Vagina (tissue), 2 donors: ENCODE measurements around the gene PHKG1. TPM values are rescaled to one million over a fixed set of nuclear protein-coding genes. Genes with fewer than 3 reads are reported as not detected.
"Not testable (repeated sequence)": the region's sequence is repeated elsewhere in the genome, so short reads cannot be mapped to it uniquely, and the experiment has no call there.

Source experiments
- DNase-seq, 2 donors: peaks; one replicate each; pipeline ENCODE4 v3.0.0-alpha.2; 2017; ENCODE audit errors: extremely low spot score in 2 of 2
- H3K27ac ChIP-seq: fragments of 200-600 bp; sonication (generic); one replicate; pipeline ENCODE4 v1.5.1; 2019
- H3K27me3 ChIP-seq: fragments of 200-600 bp; sonication (generic); one replicate; pipeline ENCODE4 v1.5.1; 2019
- H3K36me3 ChIP-seq, 2 donors: fragments of 200-600 bp; sonication (generic); one replicate each; pipeline ENCODE4 v1.5.1; 2017 to 2019
- H3K4me1 ChIP-seq: fragments of 200-600 bp; sonication (generic); one replicate; pipeline ENCODE4 v1.5.1; 2019
- H3K4me3 ChIP-seq, 2 donors: fragments of 200-600 bp; sonication (generic); 1 replicate in 1 of 2; 2 replicates in 1 of 2; pipeline ENCODE4 v1.5.1; 2016 to 2019
- H3K9me3 ChIP-seq: fragments of 200-600 bp; sonication (generic); one replicate; pipeline ENCODE4 v1.5.1; 2019
- CTCF ChIP-seq, 3 experiments: fragments of 450-650 bp in 2 of 3; fragments of 200-600 bp in 1 of 3; sonication (generic) in 1 of 3; IDR thresholded peaks; one replicate each; pipeline ENCODE4 v1.5.1; 2017 to 2019; ENCODE audit warnings: antibody characterized with exemption in 3 of 3, mild to moderate bottlenecking in 2 of 3, moderate library complexity in 2 of 3
- POLR2A ChIP-seq, 2 donors: fragments of 450-650 bp; IDR thresholded peaks; one replicate each; pipeline ENCODE4 v1.6.1; 2017; ENCODE audit warnings: antibody characterized with exemption in 2 of 2, mild to moderate bottlenecking in 2 of 2, moderate library complexity in 2 of 2
- POLR2AphosphoS5 ChIP-seq, 2 donors: sonication (generic); formaldehyde crosslinking; IDR thresholded peaks; one replicate each; pipeline ENCODE4 v1.9.0; 2017; ENCODE audit warnings: antibody characterized with exemption in 2 of 2, mild to moderate bottlenecking in 2 of 2, low read depth in 1 of 2; ENCODE audit not compliant: insufficient read depth in 1 of 2
- intact Hi-C: fragments of 100-400 bp; cut with DNase I; formaldehyde crosslinking; loops from one replicate; pipeline ENCODE4 v1.15.1; 2023
- total RNA-seq: library from RNA; depleted of rRNA; stranded (reverse); fragments of >200 nt; gene quantifications from one replicate; pipeline ENCODE4 v1.2.3, GENCODE V29; 2016

Gene PHKG1
- total RNA-seq: not detected

GRCh38 chr7:56092789-56093531 is at the start of gene PHKG1:
PHKG1 (minus strand) TSS chr7:56092952; CDS start chr7:56088941, 4,011 bp downstream.
- peaks cover 24% of the 10 kb centered on the region for H3K4me1 ChIP-seq
- H3K36me3 ChIP-seq: no peaks in the 10 kb centered on the region
- no peak for TF ChIP-seq CTCF (IDR thresholded peaks at IDR 0.05)
- no peak for TF ChIP-seq POLR2A (IDR thresholded peaks at IDR 0.05)
- peak; percentile 13 to 55 for TF ChIP-seq POLR2AphosphoS5 (IDR thresholded peaks at IDR 0.05; ENCODE audit: insufficient read depth in 1 of 2, low read depth in 1 of 2)
- no peaks in the 10 kb centered on the region for H3K9me3 ChIP-seq
- H3K4me3 ChIP-seq: peak within 1 kb of the TSS in 1 of 2 donors; percentile 27
- intact Hi-C loops: no loop called here
- peak within 1 kb of the TSS; percentile 42 for H3K27ac ChIP-seq
- DNase-seq: no peak
- H3K27me3 ChIP-seq: no peaks in the 10 kb centered on the region

- H3K27me3 ChIP-seq, H3K36me3 ChIP-seq, H3K4me1 ChIP-seq, intact Hi-C loops, H3K4me3 ChIP-seq, DNase-seq, H3K27ac ChIP-seq, H3K9me3 ChIP-seq: not testable (repeated sequence)
Observed at GRCh38 chr7:56131062-56131461, 38.3 kb upstream of the PHKG1 start.

GRCh38 chr7:56127241-56127975 is 34.7 kb upstream of the PHKG1 start:
- H3K27me3 ChIP-seq: no peaks in the 10 kb centered on the region
- intact Hi-C loops: no loop called here

GRCh38 chr7:56125831-56126230 is 33.1 kb upstream of the PHKG1 start:
- no peaks in the 10 kb centered on the region for H3K36me3 ChIP-seq
- TF ChIP-seq POLR2AphosphoS5 (IDR thresholded peaks at IDR 0.05; ENCODE audit: insufficient read depth in 1 of 2, low read depth in 1 of 2) (no peak), POLR2A (IDR thresholded peaks at IDR 0.05) (no peak), CTCF (IDR thresholded peaks at IDR 0.05) (no peak)
- no peaks in the 10 kb centered on the region for H3K27me3 ChIP-seq
- no peak overlapping the region for H3K4me3 ChIP-seq
- DNase-seq: no peak
- no peaks in the 10 kb centered on the region for H3K9me3 ChIP-seq
- H3K4me1 ChIP-seq: no peaks in the 10 kb centered on the region
- no peak overlapping the region for H3K27ac ChIP-seq
- intact Hi-C loops: no loop called here

More at GRCh38 chr7:56127241-56127975, 34.7 kb upstream of the PHKG1 start:
- Histone ChIP-seq H3K4me3 (no peak overlapping the region), H3K4me1 (no peaks in the 10 kb centered on the region), H3K9me3 (no peaks in the 10 kb centered on the region), H3K27ac (no peak overlapping the region), H3K36me3 (no peaks in the 10 kb centered on the region)
- TF ChIP-seq CTCF (IDR thresholded peaks at IDR 0.05): no peak
- no peak for TF ChIP-seq POLR2A (IDR thresholded peaks at IDR 0.05)
- no peak for DNase-seq

GRCh38 chr7:56124981-56125380 is 32.2 kb upstream of the PHKG1 start:
- Histone ChIP-seq H3K4me3 (no peak overlapping the region), H3K9me3 (no peaks in the 10 kb centered on the region), H3K4me1 (no peaks in the 10 kb centered on the region), H3K36me3 (no peaks in the 10 kb centered on the region), H3K27me3 (no peaks in the 10 kb centered on the region), H3K27ac (no peak overlapping the region)
- DNase-seq: no peak
- intact Hi-C loops: no loop called here
- TF ChIP-seq POLR2A (IDR thresholded peaks at IDR 0.05): no peak
- TF ChIP-seq CTCF (IDR thresholded peaks at IDR 0.05): no peak
- no peak for TF ChIP-seq POLR2AphosphoS5 (IDR thresholded peaks at IDR 0.05; ENCODE audit: insufficient read depth in 1 of 2, low read depth in 1 of 2)
